Mucosa of descending colon (tissue), 3 donors: ENCODE results near the gene HES4. TPM values are rescaled to one million over a fixed set of nuclear protein-coding genes. Genes with fewer than 3 reads are reported as not detected.

Experiments used
- ATAC-seq: fragments of 200-7000 bp; cut with Tn5 transposase; one replicate; pipeline ENCODE4 v1.9.1; 2020; ENCODE audit warnings: mild to moderate bottlenecking, moderate library complexity
- DNase-seq, 3 donors: peaks; one replicate each; pipeline ENCODE4 v3.0.0-alpha.2; 2020
- H3K36me3 ChIP-seq: fragments of 200-600 bp; one replicate; pipeline ENCODE4 v1.8.0; 2021; ENCODE audit warnings: low read depth, mild to moderate bottlenecking
- H3K4me1 ChIP-seq: fragments of 200-600 bp; one replicate; pipeline ENCODE4 v1.8.0; 2021; ENCODE audit warnings: low read depth, mild to moderate bottlenecking
- H3K4me3 ChIP-seq: fragments of 200-600 bp; one replicate; pipeline ENCODE4 v1.8.0; 2021; ENCODE audit warnings: mild to moderate bottlenecking
- H3K9me3 ChIP-seq: fragments of 200-600 bp; one replicate; pipeline ENCODE4 v1.8.0; 2021; ENCODE audit warnings: mild to moderate bottlenecking
- CTCF ChIP-seq: fragments of 200-600 bp; IDR thresholded peaks from one replicate; pipeline ENCODE4 v1.8.0; 2022; ENCODE audit warnings: antibody characterized with exemption, mild to moderate bottlenecking
- intact Hi-C, 2 donors: fragments of 100-400 bp; cut with DNase I in 1 of 2; cut with micrococcal nuclease in 1 of 2; formaldehyde crosslinking; loops; one replicate each; pipeline versions ENCODE4 v1.11.0 to v1.11.1; 2022; cut with DNase I, micrococcal nuclease
- total RNA-seq, 3 donors: library from RNA; stranded (reverse); fragmentation: NEBNext Ultra II Directional in 2 of 3; extraction: Animal tissue kit (Norgen Biotek cat#: 25700) in 2 of 3; gene quantifications; one replicate each; pipeline versions ENCODE4 v1.2.1 to v1.2.4, GENCODE V29; 2021 to 2023
- donor health status: DM: no; HTN: no; CAD: no; lungs with moderate emphysema.
- donor health status: DM: no; HTN: no; CAD: no.
- donor health status: DM: no; HTN: yes; CAD: no.

HES4 gene
- total RNA-seq, 3 donors from 2014 or later = 10.3 to 22.7 (median 21.1) TPM

GRCh38 chr1:983798-984475 lies 16.0 kb downstream of the HES4 start:
- Histone ChIP-seq H3K36me3 (no peaks in the 10 kb centered on the region), H3K9me3 (no peaks in the 10 kb centered on the region), H3K4me3 (no peak overlapping the region), H3K4me1 (no peaks in the 10 kb centered on the region)
- intact Hi-C loops = loop anchor here in 1 of 2 donors (10.0 kb wide), 1 partner anchor 81 kb away; no protein-coding TSS in a partner anchor
- peak; percentile 86 for TF ChIP-seq CTCF
- ATAC-seq = peak; percentile 73
- peak; percentile 59 to 65 (median 63) for DNase-seq

GRCh38 chr1:982765-983436 lies 17.0 kb downstream of the HES4 start:
- no peaks in the 10 kb centered on the region for H3K9me3 ChIP-seq
- no peak for TF ChIP-seq CTCF
- H3K4me1 ChIP-seq = no peaks in the 10 kb centered on the region
- no peaks in the 10 kb centered on the region for H3K36me3 ChIP-seq
- no peak overlapping the region for H3K4me3 ChIP-seq
- intact Hi-C loops = loop anchor here in 1 of 2 donors (10.0 kb wide), 1 partner anchor 82 kb away; no protein-coding TSS in a partner anchor
- no peak for ATAC-seq
- DNase-seq = peak in 1 of 3 donors; percentile 17

GRCh38 chr1:981955-982558 lies 17.8 kb downstream of the HES4 start, which contains the start of gene PERM1:
TSS of gene PERM1 (minus strand) at chr1:982093. CDS start at chr1:981029, 1,064 bp downstream.
- no peak for ATAC-seq
- intact Hi-C loops = loop anchor here in 1 of 2 donors (10.0 kb wide), 1 partner anchor 83 kb away; no protein-coding TSS in a partner anchor
- no peak for TF ChIP-seq CTCF

GRCh38 chr1:981491-981954 lies 18.4 kb downstream of the HES4 start:
- ATAC-seq (no peak), DNase-seq (peak in 1 of 3 donors; percentile 18)
- Histone ChIP-seq H3K4me3 (no peak overlapping the region), H3K36me3 (no peaks in the 10 kb centered on the region), H3K4me1 (no peaks in the 10 kb centered on the region), H3K9me3 (no peaks in the 10 kb centered on the region)
- intact Hi-C loops = loop anchor here in 1 of 2 donors (10.0 kb wide), 1 partner anchor 83 kb away; no protein-coding TSS in a partner anchor
- no peak for TF ChIP-seq CTCF

More at GRCh38 chr1:981955-982558, 17.8 kb downstream of the HES4 start, which contains the start of gene PERM1:
- no peaks in the 10 kb centered on the region for H3K9me3 ChIP-seq
- H3K4me1 ChIP-seq = no peaks in the 10 kb centered on the region
- no peak within 1 kb of the TSS for H3K4me3 ChIP-seq
- H3K36me3 ChIP-seq = no peaks in the 10 kb centered on the region
- peak in 1 of 3 donors; percentile 21 for DNase-seq

- no peak for TF ChIP-seq CTCF
- no peak for ATAC-seq
- Histone ChIP-seq H3K9me3 (no peaks in the 10 kb centered on the region), H3K4me3 (no peak overlapping the region), H3K4me1 (peaks cover 5% of the 10 kb centered on the region), H3K36me3 (no peaks in the 10 kb centered on the region)
- intact Hi-C loops = loop anchor here in 1 of 2 donors (10.0 kb wide), 1 partner anchor 84 kb away; no protein-coding TSS in a partner anchor
- peak in 1 of 3 donors; percentile 22 for DNase-seq
Measured at GRCh38 chr1:980602-981395, 19.1 kb downstream of the HES4 start.
